ENCODE results near the gene MSMB. TPM values are rescaled to one million over a fixed set of nuclear protein-coding genes. Genes with fewer than 3 reads are reported as not detected.

The MSMB gene
- total and polyA plus RNA-seq, 8 donors: 17.1 TPM; not detected in 7

- Histone ChIP-seq H3K4me3 (no peak overlapping the region), H3K4me1 (peaks cover 0 to 30% of the 10 kb centered on the region in 2 donors), H3K36me3 (no peaks in the 10 kb centered on the region), H3K9me3 (peaks cover 0 to 3% of the 10 kb centered on the region in 2 donors), H3K27ac (peak overlapping the region in 1 of 2 donors; percentile 53), H3K27me3 (no peaks in the 10 kb centered on the region)
- no peak for TF ChIP-seq CTCF (IDR thresholded peaks at IDR 0.05)
- intact Hi-C loops (cut with DNase I): no loop called here
- no peak for DNase-seq
- ATAC-seq: no peak
These were observed 34.8 kb upstream of the MSMB start for GRCh38 chr10:46080886-46081285.

GRCh38 chr10:46079831-46080585 is 33.9 kb upstream of the MSMB start:
- TF ChIP-seq CTCF (IDR thresholded peaks at IDR 0.05): no peak
- ATAC-seq (peak; percentile 22), DNase-seq (no peak)
- H3K27me3 ChIP-seq: no peaks in the 10 kb centered on the region
- H3K4me1 ChIP-seq: peaks cover 0 to 30% of the 10 kb centered on the region in 2 donors
- H3K4me3 ChIP-seq: no peak overlapping the region
- H3K9me3 ChIP-seq: peaks cover 0 to 3% of the 10 kb centered on the region in 2 donors
- H3K36me3 ChIP-seq: no peaks in the 10 kb centered on the region
- intact Hi-C loops (cut with DNase I): no loop called here
- H3K27ac ChIP-seq: peak overlapping the region in 1 of 2 donors; percentile 53

- H3K27me3 ChIP-seq: no peaks in the 10 kb centered on the region
- ATAC-seq: no peak
These were observed 31.8 kb upstream of the MSMB start for GRCh38 chr10:46077731-46078413.

GRCh38 chr10:46077141-46077554 is 31.1 kb upstream of the MSMB start:
- DNase-seq (no peak), ATAC-seq (no peak)
- Histone ChIP-seq H3K9me3 (no peaks in the 10 kb centered on the region), H3K4me3 (no peak overlapping the region), H3K27me3 (no peaks in the 10 kb centered on the region), H3K4me1 (peaks cover 0 to 30% of the 10 kb centered on the region in 2 donors), H3K36me3 (no peaks in the 10 kb centered on the region), H3K27ac (peak overlapping the region in 1 of 2 donors; percentile 72)
- intact Hi-C loops (cut with DNase I): no loop called here
- TF ChIP-seq CTCF (IDR thresholded peaks at IDR 0.05): no peak

More at GRCh38 chr10:46077731-46078413, 31.8 kb upstream of the MSMB start:
- peak overlapping the region in 1 of 2 donors; percentile 72 for H3K27ac ChIP-seq
- H3K9me3 ChIP-seq: peaks cover 0 to 3% of the 10 kb centered on the region in 2 donors
- H3K4me1 ChIP-seq: peaks cover 0 to 30% of the 10 kb centered on the region in 2 donors
- H3K36me3 ChIP-seq: no peaks in the 10 kb centered on the region
- intact Hi-C loops (cut with DNase I): no loop called here
- H3K4me3 ChIP-seq: no peak overlapping the region
- TF ChIP-seq CTCF (IDR thresholded peaks at IDR 0.05): no peak
- DNase-seq: no peak

GRCh38 chr10:46075869-46076268 is 29.8 kb upstream of the MSMB start:
- Histone ChIP-seq H3K27me3 (no peaks in the 10 kb centered on the region), H3K9me3 (no peaks in the 10 kb centered on the region), H3K4me1 (peaks cover 0 to 27% of the 10 kb centered on the region in 2 donors), H3K27ac (no peak overlapping the region), H3K36me3 (no peaks in the 10 kb centered on the region), H3K4me3 (no peak overlapping the region)
- DNase-seq: no peak
- ATAC-seq: no peak
- intact Hi-C loops (cut with DNase I): no loop called here
- no peak for TF ChIP-seq CTCF (IDR thresholded peaks at IDR 0.05)

Data from left lung (tissue), 10 donors.